ENCODE results near the gene DOCK1. TPM values are rescaled to one million over a fixed set of nuclear protein-coding genes. Genes with fewer than 3 reads are reported as not detected.

The DOCK1 gene
- total RNA-seq, 1 donor from 2014 or later = 25.8 TPM

- Histone ChIP-seq H3K4me3 (no peak overlapping the region), H3K36me3 (peaks cover 22 to 67% of the 10 kb centered on the region in 2 donors), H3K9me3 (no peaks in the 10 kb centered on the region), H3K27ac (no peak overlapping the region), H3K4me1 (no peaks in the 10 kb centered on the region), H3K27me3 (no peaks in the 10 kb centered on the region)
- TF ChIP-seq, protein P1, sequence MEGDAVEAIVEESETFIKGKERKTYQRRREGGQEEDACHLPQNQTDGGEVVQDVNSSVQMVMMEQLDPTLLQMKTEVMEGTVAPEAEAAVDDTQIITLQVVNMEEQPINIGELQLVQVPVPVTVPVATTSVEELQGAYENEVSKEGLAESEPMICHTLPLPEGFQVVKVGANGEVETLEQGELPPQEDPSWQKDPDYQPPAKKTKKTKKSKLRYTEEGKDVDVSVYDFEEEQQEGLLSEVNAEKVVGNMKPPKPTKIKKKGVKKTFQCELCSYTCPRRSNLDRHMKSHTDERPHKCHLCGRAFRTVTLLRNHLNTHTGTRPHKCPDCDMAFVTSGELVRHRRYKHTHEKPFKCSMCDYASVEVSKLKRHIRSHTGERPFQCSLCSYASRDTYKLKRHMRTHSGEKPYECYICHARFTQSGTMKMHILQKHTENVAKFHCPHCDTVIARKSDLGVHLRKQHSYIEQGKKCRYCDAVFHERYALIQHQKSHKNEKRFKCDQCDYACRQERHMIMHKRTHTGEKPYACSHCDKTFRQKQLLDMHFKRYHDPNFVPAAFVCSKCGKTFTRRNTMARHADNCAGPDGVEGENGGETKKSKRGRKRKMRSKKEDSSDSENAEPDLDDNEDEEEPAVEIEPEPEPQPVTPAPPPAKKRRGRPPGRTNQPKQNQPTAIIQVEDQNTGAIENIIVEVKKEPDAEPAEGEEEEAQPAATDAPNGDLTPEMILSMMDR (IDR thresholded peaks at IDR 0.05) = no peak
- intact Hi-C loops (cut with DNase I) = no loop called here
- DNase-seq (ENCODE audit: low spot score in 2 of 2) = no peak
These were observed 519.5 kb downstream of the DOCK1 start for GRCh38 chr10:127424594-127425264.

GRCh38 chr10:127426746-127427145 is 521.5 kb downstream of the DOCK1 start:
- Histone ChIP-seq H3K27ac (no peak overlapping the region), H3K4me3 (no peak overlapping the region), H3K4me1 (no peaks in the 10 kb centered on the region), H3K27me3 (no peaks in the 10 kb centered on the region), H3K36me3 (peaks cover 21 to 51% of the 10 kb centered on the region in 2 donors), H3K9me3 (no peaks in the 10 kb centered on the region)
- DNase-seq (ENCODE audit: low spot score in 2 of 2) = no peak
- intact Hi-C loops (cut with DNase I) = no loop called here
- TF ChIP-seq, protein P1 (IDR thresholded peaks at IDR 0.05) = no peak

- Histone ChIP-seq H3K27ac (no peak overlapping the region), H3K4me3 (no peak overlapping the region), H3K27me3 (no peaks in the 10 kb centered on the region), H3K9me3 (no peaks in the 10 kb centered on the region), H3K36me3 (peaks cover 21 to 46% of the 10 kb centered on the region in 2 donors), H3K4me1 (no peaks in the 10 kb centered on the region)
- intact Hi-C loops (cut with DNase I) = no loop called here
- DNase-seq (ENCODE audit: low spot score in 2 of 2) = no peak
- TF ChIP-seq, protein P1 (IDR thresholded peaks at IDR 0.05) = no peak
These were observed 522.7 kb downstream of the DOCK1 start for GRCh38 chr10:127427926-127428325.

- Histone ChIP-seq H3K9me3 (no peaks in the 10 kb centered on the region), H3K27ac (no peak overlapping the region), H3K36me3 (peaks cover 21 to 46% of the 10 kb centered on the region in 2 donors), H3K4me1 (no peaks in the 10 kb centered on the region), H3K27me3 (no peaks in the 10 kb centered on the region), H3K4me3 (no peak overlapping the region)
- no peak for DNase-seq (ENCODE audit: low spot score in 2 of 2)
- TF ChIP-seq, protein P1 (IDR thresholded peaks at IDR 0.05) = no peak
- intact Hi-C loops (cut with DNase I) = no loop called here
These were observed 523.3 kb downstream of the DOCK1 start for GRCh38 chr10:127428385-127428980.

GRCh38 chr10:127429601-127430312 is 524.5 kb downstream of the DOCK1 start:
- no peak overlapping the region for H3K27ac ChIP-seq
- intact Hi-C loops (cut with DNase I) = no loop called here
- peaks cover 21 to 46% of the 10 kb centered on the region in 2 donors for H3K36me3 ChIP-seq
- no peaks in the 10 kb centered on the region for H3K9me3 ChIP-seq
- H3K4me3 ChIP-seq = no peak overlapping the region
- DNase-seq (ENCODE audit: low spot score in 2 of 2) = no peak
- no peaks in the 10 kb centered on the region for H3K4me1 ChIP-seq
- H3K27me3 ChIP-seq = no peaks in the 10 kb centered on the region
- TF ChIP-seq, protein P1 (IDR thresholded peaks at IDR 0.05) = no peak
